ENCODE results near the gene CTTNBP2. TPM values are rescaled to one million over a fixed set of nuclear protein-coding genes. Genes with fewer than 3 reads are reported as not detected.

CTTNBP2 gene
- total and polyA plus RNA-seq, 2 of the 4 experiments (the other 2 are of a cell fraction) = 6.6 to 11.3 TPM

- Histone ChIP-seq H2BK5ac (ENCODE audit: low read depth, low read length, poor library complexity, severe bottlenecking) (no peak overlapping the region), H3K9me3 (ENCODE audit: control insufficient read depth, insufficient read depth, low read length) (no peaks in the 10 kb centered on the region), H2AFZ (replicated peaks; ENCODE audit: low read length, poor library complexity) (no peak overlapping the region), H3K27ac (ENCODE audit: insufficient read depth, low read length) (no peak overlapping the region), H3K27me3 (ENCODE audit: control insufficient read depth, insufficient read depth, low read length) (no peaks in the 10 kb centered on the region), H3K14ac (replicated peaks; ENCODE audit: low read depth, low read length) (no peak overlapping the region), H4K8ac (ENCODE audit: low read depth in 2 of 2, low read length in 2 of 2) (no peak overlapping the region), H3K9ac (ENCODE audit: low read depth, low read length) (no peak overlapping the region), H3K9me1 (ENCODE audit: insufficient read depth, low read length) (no peaks in the 10 kb centered on the region), H3K18ac (ENCODE audit: low read depth, low read length) (no peak overlapping the region), H4K5ac (ENCODE audit: low read depth, low read length) (no peak overlapping the region), H3K4me3 (ENCODE audit: insufficient read depth, low read depth, low read length) (no peak overlapping the region), H3K56ac (ENCODE audit: extremely low read depth, insufficient read depth, low read length) (no peak overlapping the region), H2AK9ac (replicated peaks; ENCODE audit: low read depth, low read length, poor library complexity) (no peak overlapping the region), H3K79me1 (ENCODE audit: low read depth in 1 of 2, low read length in 2 of 2) (no peaks in the 10 kb centered on the region), H3K4me2 (ENCODE audit: low read depth, low read length) (no peak overlapping the region), H2BK20ac (ENCODE audit: low read depth, low read length) (no peak overlapping the region), H2AK5ac (ENCODE audit: low read depth, low read length) (no peak overlapping the region), H2BK120ac (ENCODE audit: low read depth, low read length) (no peak overlapping the region), H3K4me1 (ENCODE audit: control insufficient read depth, insufficient read depth, low read length) (no peaks in the 10 kb centered on the region), H4K20me1 (ENCODE audit: insufficient read depth, low read length) (no peaks in the 10 kb centered on the region), H3K36me3 (ENCODE audit: control insufficient read depth, insufficient read depth, low read length) (no peaks in the 10 kb centered on the region), H3K4ac (ENCODE audit: low read depth, low read length) (no peak overlapping the region), H2BK15ac (ENCODE audit: low read depth, low read length) (no peak overlapping the region), H4K91ac (ENCODE audit: insufficient read depth, low read depth, low read length) (no peak overlapping the region), H3K23ac (ENCODE audit: low read depth, low read length) (no peak overlapping the region)
- ATAC-seq (ENCODE audit: low read depth) (no peak), DNase-seq (no peak)
- in situ Hi-C loops (cut with MboI; ENCODE audit: low sequenced_read_pairs) = loop anchor here (25.0 kb wide), 1 partner anchor 767 kb away; no protein-coding TSS in a partner anchor
- ChIA-PET CTCF (no interaction called here), POLR2A (ENCODE audit: unreplicated experiment) (no interaction called here)
- intact Hi-C loops (cut with micrococcal nuclease) = no loop called here
- WGBS, 2 experiments (ENCODE audit: extremely low coverage in 2 of 2, insufficient read length in 1 of 2) = no CpG with 5 or more reads among the region's 3 CpGs
- no TSS peak for BruUV-seq (replicated peaks)
- TF ChIP-seq NFE2L2 (IDR thresholded peaks at IDR 0.05; ENCODE audit: low read depth, low read length) (no peak), RCOR1 (IDR thresholded peaks at IDR 0.05; ENCODE audit: insufficient replicate concordance, low read length) (no peak)
- dilution Hi-C loops (cut with HindIII; ENCODE audit: low sequenced_read_pairs, unreplicated experiment) = no loop called here
Observed at GRCh38 chr7:117704063-117704462, 169.2 kb downstream of the CTTNBP2 start.
